ENCODE measurements around the gene PROSER1.
"Not testable (repeated sequence)": the region's sequence is repeated elsewhere in the genome, so short reads cannot be mapped to it uniquely, and the experiment has no call there.

Gene PROSER1

DNA sequence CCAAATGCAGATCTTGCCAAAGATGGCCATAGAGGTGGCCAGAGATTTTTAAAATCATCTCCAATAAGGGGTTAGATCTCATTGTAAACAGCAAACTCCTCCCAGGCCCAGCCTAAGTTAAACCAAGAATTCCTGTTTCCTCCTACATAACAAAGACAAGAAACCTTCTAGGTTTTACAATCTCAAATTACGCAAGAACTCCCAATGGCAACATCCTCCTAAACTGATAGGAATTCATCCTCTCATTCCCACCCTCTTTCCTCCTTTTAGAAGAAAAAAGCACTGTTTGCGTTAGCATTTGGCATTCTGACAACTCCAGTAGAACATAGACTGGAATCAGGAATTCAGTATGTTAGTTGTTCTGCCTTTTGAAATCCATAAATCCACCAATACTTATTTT is 14.6 kb downstream of the PROSER1 start:
- TF ChIP-seq, protein P1, sequence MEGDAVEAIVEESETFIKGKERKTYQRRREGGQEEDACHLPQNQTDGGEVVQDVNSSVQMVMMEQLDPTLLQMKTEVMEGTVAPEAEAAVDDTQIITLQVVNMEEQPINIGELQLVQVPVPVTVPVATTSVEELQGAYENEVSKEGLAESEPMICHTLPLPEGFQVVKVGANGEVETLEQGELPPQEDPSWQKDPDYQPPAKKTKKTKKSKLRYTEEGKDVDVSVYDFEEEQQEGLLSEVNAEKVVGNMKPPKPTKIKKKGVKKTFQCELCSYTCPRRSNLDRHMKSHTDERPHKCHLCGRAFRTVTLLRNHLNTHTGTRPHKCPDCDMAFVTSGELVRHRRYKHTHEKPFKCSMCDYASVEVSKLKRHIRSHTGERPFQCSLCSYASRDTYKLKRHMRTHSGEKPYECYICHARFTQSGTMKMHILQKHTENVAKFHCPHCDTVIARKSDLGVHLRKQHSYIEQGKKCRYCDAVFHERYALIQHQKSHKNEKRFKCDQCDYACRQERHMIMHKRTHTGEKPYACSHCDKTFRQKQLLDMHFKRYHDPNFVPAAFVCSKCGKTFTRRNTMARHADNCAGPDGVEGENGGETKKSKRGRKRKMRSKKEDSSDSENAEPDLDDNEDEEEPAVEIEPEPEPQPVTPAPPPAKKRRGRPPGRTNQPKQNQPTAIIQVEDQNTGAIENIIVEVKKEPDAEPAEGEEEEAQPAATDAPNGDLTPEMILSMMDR (conservative IDR thresholded peaks at IDR 0.05; ENCODE audit: low read depth): no peak
- H3K27ac ChIP-seq: no peak overlapping the region
- CTCF ChIA-PET: interaction anchor here (0.6 to 0.7 kb wide), 3 partner anchors 164 to 1486 kb away, joined by 3 to 4 read pairs (median 3); no protein-coding TSS in a partner anchor
- POLR2A ChIA-PET (ENCODE audit: low non-redundant PET): no interaction called here
- no peak for DNase-seq (ENCODE audit: low spot score)

DNA sequence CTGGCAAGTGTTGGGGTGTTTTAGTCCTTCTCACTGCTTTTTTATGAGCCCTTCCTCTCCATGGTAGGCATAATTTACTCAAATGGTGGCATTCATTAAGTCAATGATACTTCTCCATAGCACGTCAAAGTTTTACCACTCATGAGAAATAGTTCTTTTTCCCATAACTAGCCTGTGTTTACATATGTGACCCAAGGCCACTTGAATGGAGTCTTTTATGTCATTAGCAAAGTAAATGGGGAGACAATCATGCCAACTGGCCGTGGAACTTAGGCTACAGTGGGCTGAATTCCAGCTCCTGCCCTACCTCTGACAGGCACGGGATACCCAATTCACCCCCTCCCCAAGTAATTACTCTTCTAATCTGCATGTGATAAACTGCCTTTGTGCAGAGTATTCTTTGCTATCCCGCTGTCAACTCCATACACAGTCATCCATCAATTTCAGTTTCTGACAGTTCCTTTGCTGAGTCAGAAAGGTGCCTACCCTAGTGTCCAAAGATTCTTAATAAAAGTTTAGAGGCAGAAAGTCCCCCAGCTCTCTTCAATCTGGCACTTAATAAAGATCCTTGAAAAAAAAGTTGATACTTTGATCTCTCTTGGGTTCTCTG is 16.9 kb downstream of the PROSER1 start:
- TF ChIP-seq, protein P1 (conservative IDR thresholded peaks at IDR 0.05; ENCODE audit: low read depth): no peak
- no peak overlapping the region for H3K27ac ChIP-seq
- ChIA-PET POLR2A (ENCODE audit: low non-redundant PET) (no interaction called here), CTCF (no interaction called here)
- DNase-seq (ENCODE audit: low spot score): no peak

DNA sequence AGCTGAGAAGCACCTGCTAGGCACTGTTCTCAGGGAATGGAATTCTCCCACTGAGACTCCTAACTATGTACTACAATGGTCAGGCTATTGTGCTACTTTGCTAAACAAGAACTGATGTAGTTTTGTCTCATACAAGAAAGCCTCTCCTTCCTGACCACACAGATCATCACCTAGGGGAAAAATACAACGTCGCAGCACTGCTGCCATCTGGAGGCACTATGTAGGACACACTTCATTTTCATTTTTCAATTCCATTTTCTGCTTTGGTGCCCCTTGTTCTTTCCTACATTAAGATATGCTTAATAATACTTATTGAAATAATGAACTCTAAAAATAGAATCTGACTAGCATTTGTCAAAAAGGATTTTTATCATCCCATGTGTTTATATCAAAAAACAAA is 21.1 kb downstream of the PROSER1 start:
- no peak overlapping the region for H3K27ac ChIP-seq
- POLR2A ChIA-PET (ENCODE audit: low non-redundant PET): no interaction called here
- CTCF ChIA-PET: interaction anchor here (0.6 to 1.4 kb wide), 7 partner anchors 24 to 331 kb away, joined by 3 to 10 read pairs (median 3); no protein-coding TSS in a partner anchor
- TF ChIP-seq, protein P1 (conservative IDR thresholded peaks at IDR 0.05; ENCODE audit: low read depth): peak; percentile 56
- DNase-seq (ENCODE audit: low spot score): peak; percentile 33

DNA sequence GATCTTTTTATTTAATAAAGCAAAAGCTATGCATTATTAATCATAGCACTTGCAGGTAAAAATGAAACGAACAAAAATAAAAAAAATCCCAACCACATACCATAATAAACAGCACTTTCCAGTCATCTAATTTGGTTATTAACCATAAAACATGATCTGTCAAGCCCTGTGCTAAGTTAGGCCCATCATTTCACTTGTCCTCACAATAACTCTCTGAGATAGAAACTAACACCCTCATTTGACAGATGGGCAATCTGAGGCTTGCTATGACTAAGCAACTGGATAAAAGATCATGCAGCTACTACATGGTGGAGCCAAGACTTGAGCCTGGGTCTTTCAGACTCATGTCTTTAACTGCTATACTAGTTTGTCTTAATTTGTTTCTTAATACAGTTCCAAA is 21.8 kb downstream of the PROSER1 start:
- ChIA-PET POLR2A (ENCODE audit: low non-redundant PET) (no interaction called here), CTCF (interaction anchor here (0.5 to 1.4 kb wide), 4 partner anchors 46 to 500 kb away, joined by 3 to 10 read pairs (median 4); no protein-coding TSS in a partner anchor)
- H3K27ac ChIP-seq: no peak overlapping the region
- no peak for DNase-seq (ENCODE audit: low spot score)
- TF ChIP-seq, protein P1 (conservative IDR thresholded peaks at IDR 0.05; ENCODE audit: low read depth): no peak

DNA sequence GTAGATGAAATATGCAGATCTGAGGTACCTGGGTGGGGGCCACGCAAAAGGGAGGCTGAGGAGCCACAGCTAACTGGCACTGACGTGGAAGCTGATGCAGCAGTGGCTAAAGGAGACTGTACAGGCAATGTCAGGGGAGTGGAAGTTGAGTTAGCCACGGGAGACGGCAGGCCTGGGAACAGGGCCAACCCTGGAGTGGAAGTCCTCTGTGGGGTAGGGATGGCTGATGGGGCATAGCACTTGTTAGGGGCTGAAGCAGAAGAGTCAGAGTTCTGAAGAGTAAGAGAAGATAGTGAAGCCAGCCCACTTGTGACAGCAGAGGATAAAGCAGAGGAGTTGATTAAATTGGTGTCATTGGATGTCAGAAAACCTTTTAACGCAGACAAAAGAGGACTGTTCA is 24.4 kb downstream of the PROSER1 start:
- ChIA-PET CTCF (no interaction called here), POLR2A (ENCODE audit: low non-redundant PET) (no interaction called here)
- DNase-seq (ENCODE audit: low spot score): no peak
- H3K27ac ChIP-seq: no peak overlapping the region
- TF ChIP-seq, protein P1 (conservative IDR thresholded peaks at IDR 0.05; ENCODE audit: low read depth): no peak

DNA sequence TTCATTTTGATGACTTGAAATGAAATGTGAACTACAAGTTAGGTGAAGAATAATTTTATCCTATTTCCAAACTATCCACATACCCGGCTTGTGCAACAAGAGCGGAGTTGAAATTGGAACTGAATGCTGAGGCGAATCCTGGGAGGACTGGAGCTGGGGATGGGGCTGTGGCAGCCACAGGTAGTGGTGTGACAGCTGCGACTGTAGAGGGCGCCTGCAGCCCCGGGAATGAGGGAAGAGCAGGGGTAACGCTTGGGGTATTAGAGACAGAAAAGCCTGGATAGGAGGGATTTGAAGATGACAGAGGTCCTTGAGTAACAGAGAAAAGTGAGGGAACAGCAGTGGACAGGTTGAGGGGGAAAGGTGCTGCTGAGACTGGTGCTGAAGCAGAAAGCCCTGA is 25.3 kb downstream of the PROSER1 start:
- ChIA-PET POLR2A (ENCODE audit: low non-redundant PET) (no interaction called here), CTCF (no interaction called here)
- H3K27ac ChIP-seq: no peak overlapping the region
- TF ChIP-seq, protein P1 (conservative IDR thresholded peaks at IDR 0.05; ENCODE audit: low read depth): no peak
- DNase-seq (ENCODE audit: low spot score): no peak

DNA sequence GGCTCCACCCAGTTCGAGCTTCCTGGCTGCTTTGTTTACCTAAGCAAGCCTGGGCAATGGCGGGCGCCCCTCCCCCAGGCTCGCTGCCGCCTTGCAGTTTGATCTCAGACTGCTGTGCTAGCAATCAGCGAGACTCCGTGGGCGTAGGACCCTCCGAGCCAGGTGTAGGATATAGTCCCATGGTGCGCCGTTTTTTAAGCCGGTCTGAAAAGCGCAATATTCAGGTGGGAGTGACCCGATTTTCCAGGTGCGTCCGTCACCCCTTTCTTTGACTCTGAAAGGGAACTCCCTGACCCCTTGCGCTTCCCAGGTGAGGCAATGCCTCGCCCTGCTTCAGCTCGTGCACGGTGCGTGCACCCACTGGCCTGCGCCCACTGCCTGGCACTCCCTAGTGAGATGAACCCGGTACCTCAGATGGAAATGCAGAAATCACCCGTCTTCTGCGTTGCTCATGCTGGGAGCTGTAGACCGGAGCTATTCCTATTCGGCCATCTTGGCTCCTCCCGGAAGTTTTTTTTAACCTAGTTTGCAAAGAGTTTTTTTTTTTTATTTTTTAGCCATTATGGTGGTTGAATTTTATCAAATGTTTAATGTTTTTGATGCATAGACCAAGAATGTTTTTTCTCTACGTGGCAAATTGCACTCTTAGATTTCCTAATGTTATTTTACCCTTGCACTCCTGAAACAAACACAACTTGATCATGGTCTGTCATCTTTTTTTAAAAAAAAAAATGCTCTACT is 31.3 kb downstream of the PROSER1 start:
- POLR2A ChIA-PET (ENCODE audit: low non-redundant PET); CTCF ChIA-PET; DNase-seq (ENCODE audit: low spot score): not testable (repeated sequence)
- peak overlapping the region; percentile 89 for H3K27ac ChIP-seq

Measured in RWPE1 (cell line).